Prostate gland (tissue), 2 donors: ENCODE data around the gene SPOCK1.

Experiments used
- CTCF ChIP-seq, 4 experiments: fragments of 200-600 bp in 2 of 4; fragments of 450-650 bp in 2 of 4; sonication (generic) in 2 of 4; IDR thresholded peaks; 1 replicate in 3 of 4; 2 replicates in 1 of 4; pipeline ENCODE4 v1.5.1; 2016 to 2019; ENCODE audit warnings: antibody characterized with exemption in 4 of 4, mild to moderate bottlenecking in 2 of 4, moderate library complexity in 2 of 4
- POLR2AphosphoS5 ChIP-seq: sonication (generic); formaldehyde crosslinking; IDR thresholded peaks from one replicate; pipeline ENCODE4 v1.6.1; 2017; ENCODE audit warnings: antibody characterized with exemption

GRCh38 chr5:137400571-137400970 lies 98.6 kb downstream of the SPOCK1 start:
- no peak for TF ChIP-seq POLR2AphosphoS5
- no peak for TF ChIP-seq CTCF (IDR thresholded peaks at IDR 0.05)
